ENCODE measurements around the gene CCNI2. TPM values are rescaled to one million over a fixed set of nuclear protein-coding genes. Genes with fewer than 3 reads are reported as not detected.

Gene CCNI2
- total RNA-seq, 1 experiment from 2014 or later = 1.7 TPM

- TF ChIP-seq AR (CRISPR knock-in tag; IDR thresholded peaks at IDR 0.05) (no peak), ZNF138 (CRISPR knock-in tag; conservative IDR thresholded peaks at IDR 0.05) (no peak), ZBTB21 (CRISPR knock-in tag; IDR thresholded peaks at IDR 0.05; ENCODE audit: borderline replicate concordance) (no peak), ERG (CRISPR knock-in tag; IDR thresholded peaks at IDR 0.05) (no peak), E2F4 (CRISPR knock-in tag; IDR thresholded peaks at IDR 0.05; ENCODE audit: borderline replicate concordance, low read depth) (no peak), ZNF317 (CRISPR knock-in tag; IDR thresholded peaks at IDR 0.05; ENCODE audit: borderline replicate concordance, low read depth) (no peak), CREM (CRISPR knock-in tag; IDR thresholded peaks at IDR 0.05) (no peak), ATF2 (CRISPR knock-in tag; IDR thresholded peaks at IDR 0.05; ENCODE audit: borderline replicate concordance, low read depth) (no peak), ZSCAN18 (CRISPR knock-in tag; IDR thresholded peaks at IDR 0.05) (no peak), PRRX2 (CRISPR knock-in tag; IDR thresholded peaks at IDR 0.05) (no peak), HMGA2 (CRISPR knock-in tag; IDR thresholded peaks at IDR 0.05) (no peak), ZBTB43 (CRISPR knock-in tag; IDR thresholded peaks at IDR 0.05) (no peak)
These were observed 31.6 kb downstream of the CCNI2 start (continued) for GRCh38 chr5:132778856-132779255.

- H3K4me1 Mint-ChIP-seq = peaks cover 23% of the 10 kb centered on the region
- H3K36me3 Mint-ChIP-seq = no peaks in the 10 kb centered on the region
- ATAC-seq = no peak
- POLR2A ChIA-PET = no interaction called here
- H3K4me3 Mint-ChIP-seq = no peak overlapping the region
- DNase-seq (ENCODE audit: low spot score) = no peak
- H3K9me3 Mint-ChIP-seq = no peaks in the 10 kb centered on the region
- H3K27me3 Mint-ChIP-seq (ENCODE audit: low read depth) = peaks cover 48% of the 10 kb centered on the region
- CTCF ChIA-PET = interaction anchor here (1.2 to 3.7 kb wide), 2 partner anchors 27 to 32 kb away, joined by 5 to 11 read pairs; partner anchors contain the start of gene CCNI2
- TF ChIP-seq HMGXB4 (CRISPR knock-in tag; IDR thresholded peaks at IDR 0.05) (no peak), SMAD4 (CRISPR knock-in tag; IDR thresholded peaks at IDR 0.05) (no peak), NR1H2 (CRISPR knock-in tag; IDR thresholded peaks at IDR 0.05) (no peak), ESRRA (CRISPR knock-in tag; IDR thresholded peaks at IDR 0.05; ENCODE audit: borderline replicate concordance) (no peak), CREM (CRISPR knock-in tag; IDR thresholded peaks at IDR 0.05) (no peak)
- H3K27ac Mint-ChIP-seq = no peak overlapping the region
These were observed 32.7 kb downstream of the CCNI2 start for GRCh38 chr5:132779961-132780360.

All from WTC11 (cell line).